GM19452 (cell line): ENCODE measurements around the gene EBF3.

ENCODE experiments used
- ATAC-seq: cut with Tn5 transposase; IDR thresholded peaks from one replicate; pipeline ENCODE4 v1.9.1; 2021; ENCODE audit not compliant: unreplicated experiment

Gene EBF3

DNA sequence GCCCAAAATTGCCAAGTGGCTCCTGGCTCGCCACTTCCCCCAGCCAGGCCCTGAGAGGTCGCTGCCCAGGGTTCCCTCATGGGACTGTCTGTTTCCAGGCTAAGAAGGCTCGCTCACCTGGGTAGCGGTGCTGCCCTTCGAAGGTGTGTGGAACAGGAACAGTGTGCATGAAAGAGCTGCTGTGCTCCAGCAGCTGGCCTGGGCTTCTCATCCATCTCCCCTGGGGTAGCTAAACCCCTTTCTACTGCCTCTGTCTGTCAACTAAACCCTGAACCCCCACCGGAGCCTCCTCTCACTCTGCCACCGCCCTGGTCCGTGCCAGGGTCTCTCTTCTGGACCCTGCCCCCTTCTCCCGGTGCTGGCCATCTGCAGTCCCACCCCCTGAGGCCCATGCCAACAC lies 152.9 kb downstream of the EBF3 start:
- no peak for ATAC-seq

- ATAC-seq = no peak
These were observed 154.2 kb downstream of the EBF3 start for GRCh38 chr10:129809841-129810240.

DNA sequence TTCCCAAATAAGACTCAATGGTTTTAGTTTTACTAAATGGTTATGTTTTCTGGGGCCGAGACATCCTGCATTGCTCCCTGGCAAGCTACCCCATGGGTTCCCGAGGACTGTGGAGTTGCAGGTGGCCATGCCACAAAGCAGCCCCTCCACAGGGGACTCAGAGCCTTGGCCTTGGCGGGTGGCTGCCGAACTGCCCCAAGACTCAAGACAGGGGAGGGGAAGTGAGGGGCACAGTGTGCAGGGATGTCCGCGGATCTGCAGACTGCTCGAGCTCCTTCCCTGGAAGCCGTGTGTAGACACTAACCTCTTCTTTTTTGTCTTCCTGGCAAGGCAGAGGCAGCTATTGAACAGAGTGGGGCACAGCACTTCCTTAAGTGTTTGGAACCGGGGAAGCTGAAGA lies 154.6 kb downstream of the EBF3 start:
- no peak for ATAC-seq

DNA sequence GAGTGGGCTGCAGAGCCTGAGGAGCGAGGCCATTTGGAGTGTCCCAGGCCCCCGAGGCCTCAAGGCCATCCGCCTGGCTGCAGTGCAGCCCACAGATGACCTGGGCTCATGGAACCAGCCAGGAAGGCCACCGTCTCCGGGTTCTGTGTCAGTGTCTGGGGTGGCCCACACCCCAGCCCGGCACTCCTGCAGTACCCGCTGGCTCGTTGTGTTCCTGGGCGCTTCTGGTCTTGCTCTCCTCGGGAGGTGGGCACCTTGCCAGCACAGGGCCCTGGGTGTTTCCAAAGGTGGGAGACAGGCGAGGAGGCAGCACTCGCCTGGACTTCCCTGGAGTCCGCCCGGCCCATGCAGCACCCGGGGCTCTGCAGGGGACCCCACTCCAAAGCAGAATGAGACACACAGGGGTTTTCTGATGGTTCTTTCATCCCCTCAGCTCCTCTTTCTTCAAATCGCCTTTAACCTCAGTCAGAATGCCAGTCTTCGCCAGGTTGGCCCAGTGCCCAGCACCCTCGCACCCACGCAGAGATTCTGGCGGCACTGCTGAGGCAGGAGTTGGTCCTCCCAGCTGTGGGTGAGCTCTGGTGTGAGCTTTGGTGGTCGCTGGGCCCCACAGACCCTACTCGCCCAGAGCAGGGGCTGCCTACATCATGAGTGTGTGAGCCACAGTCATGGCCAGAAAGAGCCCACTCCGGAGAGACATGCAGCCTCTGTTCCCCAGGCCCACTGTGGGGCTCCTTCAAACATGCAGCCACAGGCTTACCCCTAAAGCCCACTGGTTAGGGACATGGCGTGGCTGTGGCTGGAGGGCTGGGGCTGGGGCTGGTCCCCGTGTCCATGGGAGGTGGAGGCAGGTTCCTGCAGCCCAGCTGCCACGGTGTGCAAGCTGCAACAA lies 155.7 kb downstream of the EBF3 start:
- ATAC-seq = no peak

DNA sequence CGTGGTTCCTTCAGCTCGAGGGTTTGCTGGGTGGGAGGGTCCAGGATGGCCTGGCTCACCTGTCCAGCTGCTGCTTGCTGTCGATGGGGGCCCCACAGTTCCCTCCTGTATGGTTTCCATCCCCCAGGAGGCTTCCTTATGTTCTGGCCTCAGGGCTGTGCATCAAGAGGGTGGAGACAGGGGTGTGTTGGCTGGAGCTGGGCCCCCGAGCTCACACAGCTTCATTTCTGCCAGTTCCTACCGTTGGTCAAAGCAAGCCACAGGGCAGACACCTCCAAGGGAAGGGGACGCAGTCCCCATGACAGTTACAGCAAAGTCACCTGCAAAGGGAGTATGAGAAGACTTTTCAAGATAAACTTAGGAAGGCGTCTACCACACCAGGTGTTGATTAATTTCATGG lies 156.9 kb downstream of the EBF3 start:
- no peak for ATAC-seq

DNA sequence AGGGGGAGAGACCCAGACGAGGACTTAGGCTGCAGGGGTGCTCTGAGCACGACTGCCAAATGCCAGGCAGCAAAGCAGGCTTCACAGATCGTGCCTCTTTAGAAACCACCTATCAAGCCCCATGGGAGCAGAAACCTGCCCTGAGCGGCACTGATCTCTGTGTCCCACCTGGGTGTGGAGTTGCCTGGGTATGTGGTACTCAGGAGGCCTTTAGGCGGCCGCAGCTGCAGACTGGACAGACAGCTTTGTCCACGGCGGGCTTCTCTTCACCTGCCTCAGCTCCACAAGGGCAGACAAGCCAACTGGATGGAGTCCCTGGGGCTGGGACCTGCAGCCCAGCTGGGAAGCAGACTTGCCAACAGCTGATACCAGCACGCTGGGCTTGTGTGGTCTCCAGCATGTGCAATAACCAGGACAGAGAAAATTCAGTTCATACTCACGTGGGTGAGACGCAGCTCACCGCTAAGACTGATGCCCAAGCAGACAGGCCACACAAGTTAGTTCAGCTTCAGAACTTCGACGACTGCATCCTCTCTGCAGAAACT lies 163.2 kb downstream of the EBF3 start:
- no peak for ATAC-seq

DNA sequence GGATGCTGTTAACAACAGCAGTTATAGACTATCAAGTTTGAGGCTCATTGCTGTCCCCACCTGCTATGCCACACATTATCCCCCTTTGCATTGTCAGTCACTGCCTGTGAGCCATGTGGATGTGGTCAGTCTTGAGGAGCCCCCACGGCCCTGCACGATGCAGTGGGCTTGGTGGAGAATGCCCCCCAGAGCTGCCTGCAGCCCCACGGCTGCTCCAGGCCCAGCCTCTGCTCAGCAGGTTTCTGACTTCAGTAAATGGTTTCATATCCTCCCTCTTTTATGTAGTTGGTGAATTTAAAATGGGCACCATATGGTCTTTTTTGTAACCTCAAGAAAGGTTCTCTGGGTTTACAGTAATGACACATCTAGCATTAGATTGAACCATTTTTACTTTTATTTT lies 164.1 kb downstream of the EBF3 start:
- ATAC-seq = no peak

DNA sequence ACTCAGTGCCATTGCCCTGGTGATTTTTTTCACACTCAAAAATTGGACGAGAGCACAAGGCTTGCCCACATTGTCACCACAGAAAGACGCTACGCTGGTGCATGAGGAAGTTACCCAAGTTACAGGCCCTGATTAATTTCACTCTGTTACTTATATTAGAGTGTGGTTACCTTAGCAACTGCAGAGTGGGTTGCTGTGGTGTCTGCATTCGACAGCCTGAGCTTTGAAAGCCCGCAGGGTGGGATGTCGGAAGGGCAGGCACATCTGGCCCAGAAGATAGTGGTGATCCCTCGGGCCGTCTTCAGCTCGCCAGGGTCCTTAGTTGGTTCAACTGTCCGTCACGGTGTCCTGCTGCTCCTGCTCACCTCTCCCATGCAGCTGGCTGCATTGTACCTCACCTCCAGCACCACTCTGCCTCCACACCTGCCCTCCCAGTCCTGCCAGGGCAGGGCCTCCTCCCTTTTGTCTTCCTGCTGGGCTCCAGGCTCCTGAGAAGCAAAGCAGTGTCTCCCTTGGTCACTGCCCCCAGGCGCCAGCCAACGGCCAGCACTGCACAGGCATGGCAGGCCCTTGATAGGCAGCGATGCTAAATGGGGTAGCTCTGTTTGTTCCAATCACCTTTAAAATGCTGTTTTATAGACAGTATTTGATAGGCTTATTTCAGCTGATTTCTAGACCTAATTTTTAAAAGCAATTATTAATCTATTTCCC lies 167.2 kb downstream of the EBF3 start:
- no peak for ATAC-seq

- ATAC-seq = no peak
These were observed 170.1 kb downstream of the EBF3 start for GRCh38 chr10:129793996-129794395.

GRCh38 chr10:129793479-129793878 lies 170.6 kb downstream of the EBF3 start:
- no peak for ATAC-seq

GRCh38 chr10:129792864-129793263 lies 171.2 kb downstream of the EBF3 start:
- no peak for ATAC-seq

DNA sequence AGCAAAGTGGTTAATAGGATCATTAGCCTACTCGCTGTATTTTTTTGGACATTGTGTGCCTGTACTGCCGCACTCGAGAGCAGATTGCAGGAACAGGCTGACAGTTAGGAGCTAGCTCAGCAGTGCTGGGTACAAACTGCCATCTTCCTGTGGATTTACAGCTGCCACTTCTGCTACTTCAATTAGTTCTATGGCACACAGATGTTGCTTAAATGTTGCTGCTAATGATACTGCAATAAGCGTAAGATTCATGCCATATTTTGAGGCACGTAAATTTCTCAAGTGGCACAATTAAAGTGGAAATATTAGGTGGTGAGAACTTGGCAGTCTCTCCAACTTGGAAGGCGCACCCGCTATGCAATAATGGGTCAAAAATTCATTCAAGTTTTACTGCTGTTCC lies 171.9 kb downstream of the EBF3 start:
- ATAC-seq = no peak

DNA sequence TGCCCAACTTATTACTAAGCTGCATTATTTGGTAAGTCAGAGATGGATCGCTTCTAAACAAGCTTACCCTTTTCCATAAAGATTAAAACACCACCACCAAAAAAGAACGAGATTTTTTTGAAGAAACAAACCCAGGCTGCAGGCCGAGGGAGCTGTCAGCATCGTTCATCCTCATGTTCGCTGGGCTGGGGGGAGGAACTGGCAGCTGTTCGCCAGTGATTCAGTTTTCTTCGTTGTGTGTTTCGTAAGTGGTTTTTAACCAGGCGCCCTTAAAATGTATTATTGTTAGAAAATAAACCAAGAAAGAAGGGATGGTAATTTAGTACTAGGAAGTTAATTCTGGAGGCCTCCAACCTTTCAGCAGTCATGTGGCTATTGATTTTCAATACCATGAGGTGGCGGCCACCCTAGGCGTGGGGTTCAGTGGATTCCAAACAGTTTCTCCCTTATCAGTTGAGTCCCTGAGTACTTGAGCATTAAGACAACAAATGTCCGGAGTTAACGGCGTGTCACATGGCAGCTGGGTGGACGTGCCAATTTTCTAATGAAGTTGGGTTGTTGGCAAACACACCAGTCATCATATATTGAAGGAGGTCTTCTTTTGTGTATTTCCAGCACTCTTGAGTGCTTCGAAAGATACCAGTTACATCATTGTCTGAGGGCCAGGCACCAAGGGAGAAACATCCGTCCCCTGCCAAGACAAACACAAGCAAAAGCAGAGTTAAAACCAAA lies 173.2 kb downstream of the EBF3 start:
- no peak for ATAC-seq

- no peak for ATAC-seq
These were observed 175.9 kb downstream of the EBF3 start for GRCh38 chr10:129788215-129788614.

GRCh38 chr10:129787557-129787956 lies 176.5 kb downstream of the EBF3 start:
- ATAC-seq = no peak

GRCh38 chr10:129786216-129786615 lies 177.9 kb downstream of the EBF3 start:
- ATAC-seq = no peak

GRCh38 chr10:129785536-129785981 lies 178.5 kb downstream of the EBF3 start:
- ATAC-seq = no peak
